Ammon's horn (tissue), 1 donor: ENCODE results near the gene LLGL2.
"Not testable (repeated sequence)": the region's sequence is repeated elsewhere in the genome, so short reads cannot be mapped to it uniquely, and the experiment has no call there.

ENCODE experiments used
- DNase-seq: peaks from one replicate; pipeline ENCODE4 v3.0.0-alpha.2; 2016; ENCODE audit warnings: low spot score

LLGL2 gene, protein sequence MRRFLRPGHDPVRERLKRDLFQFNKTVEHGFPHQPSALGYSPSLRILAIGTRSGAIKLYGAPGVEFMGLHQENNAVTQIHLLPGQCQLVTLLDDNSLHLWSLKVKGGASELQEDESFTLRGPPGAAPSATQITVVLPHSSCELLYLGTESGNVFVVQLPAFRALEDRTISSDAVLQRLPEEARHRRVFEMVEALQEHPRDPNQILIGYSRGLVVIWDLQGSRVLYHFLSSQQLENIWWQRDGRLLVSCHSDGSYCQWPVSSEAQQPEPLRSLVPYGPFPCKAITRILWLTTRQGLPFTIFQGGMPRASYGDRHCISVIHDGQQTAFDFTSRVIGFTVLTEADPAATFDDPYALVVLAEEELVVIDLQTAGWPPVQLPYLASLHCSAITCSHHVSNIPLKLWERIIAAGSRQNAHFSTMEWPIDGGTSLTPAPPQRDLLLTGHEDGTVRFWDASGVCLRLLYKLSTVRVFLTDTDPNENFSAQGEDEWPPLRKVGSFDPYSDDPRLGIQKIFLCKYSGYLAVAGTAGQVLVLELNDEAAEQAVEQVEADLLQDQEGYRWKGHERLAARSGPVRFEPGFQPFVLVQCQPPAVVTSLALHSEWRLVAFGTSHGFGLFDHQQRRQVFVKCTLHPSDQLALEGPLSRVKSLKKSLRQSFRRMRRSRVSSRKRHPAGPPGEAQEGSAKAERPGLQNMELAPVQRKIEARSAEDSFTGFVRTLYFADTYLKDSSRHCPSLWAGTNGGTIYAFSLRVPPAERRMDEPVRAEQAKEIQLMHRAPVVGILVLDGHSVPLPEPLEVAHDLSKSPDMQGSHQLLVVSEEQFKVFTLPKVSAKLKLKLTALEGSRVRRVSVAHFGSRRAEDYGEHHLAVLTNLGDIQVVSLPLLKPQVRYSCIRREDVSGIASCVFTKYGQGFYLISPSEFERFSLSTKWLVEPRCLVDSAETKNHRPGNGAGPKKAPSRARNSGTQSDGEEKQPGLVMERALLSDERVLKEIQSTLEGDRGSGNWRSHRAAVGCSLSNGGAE

DNA sequence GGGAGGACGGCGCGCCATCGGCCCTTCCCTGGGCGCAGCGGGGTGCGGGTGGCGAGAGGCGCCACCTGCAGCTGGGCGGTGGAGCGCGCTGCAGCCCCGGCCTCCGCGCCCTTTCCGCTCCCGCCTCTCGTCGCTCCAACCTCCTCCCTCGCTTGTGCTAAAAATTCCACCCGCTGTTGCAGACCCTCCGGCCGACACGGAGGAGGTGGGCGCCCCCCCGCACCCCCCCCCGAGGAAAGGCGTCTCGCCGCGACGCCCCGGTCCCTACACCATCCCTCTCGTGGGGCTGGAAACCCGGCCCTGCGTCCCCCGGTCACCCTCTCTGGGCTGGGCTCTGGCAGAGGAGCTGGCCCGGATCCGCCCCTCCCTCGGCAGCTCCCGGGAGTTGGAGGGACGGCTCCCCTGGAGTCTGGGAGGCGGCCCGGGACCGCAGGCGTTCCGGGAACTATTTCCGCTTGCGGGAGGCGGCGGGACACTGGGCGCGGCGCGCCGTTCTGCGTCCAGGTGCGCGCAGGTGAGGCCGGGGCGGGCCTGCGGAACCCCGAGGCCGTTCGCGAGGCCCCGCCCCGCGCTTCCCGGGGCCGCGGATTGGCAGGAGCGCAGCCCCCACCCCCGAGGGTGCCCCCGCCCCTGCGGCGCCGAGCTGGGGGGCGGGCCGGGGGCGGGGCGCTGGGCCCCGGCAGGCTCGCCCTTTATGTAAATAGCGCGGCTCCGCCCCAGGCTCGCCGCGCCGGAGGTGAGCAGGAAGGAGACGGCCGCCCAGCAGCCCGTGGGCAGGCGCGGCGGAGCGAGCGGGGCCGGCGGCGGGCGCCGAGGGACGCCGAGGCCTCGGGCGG is at the start of gene LLGL2:
LLGL2 (plus strand) TSS at position 728 of the 836 bp plus-strand sequence. CDS start 17,730 bp downstream, outside the sequence.
- DNase-seq = peak; percentile 58

- no peak for DNase-seq
Measured at GRCh38 chr17:75475851-75476250, 49.6 kb upstream of the LLGL2 start.

GRCh38 chr17:75476271-75476671 is 49.2 kb upstream of the LLGL2 start:
- DNase-seq = peak; percentile 89

DNA sequence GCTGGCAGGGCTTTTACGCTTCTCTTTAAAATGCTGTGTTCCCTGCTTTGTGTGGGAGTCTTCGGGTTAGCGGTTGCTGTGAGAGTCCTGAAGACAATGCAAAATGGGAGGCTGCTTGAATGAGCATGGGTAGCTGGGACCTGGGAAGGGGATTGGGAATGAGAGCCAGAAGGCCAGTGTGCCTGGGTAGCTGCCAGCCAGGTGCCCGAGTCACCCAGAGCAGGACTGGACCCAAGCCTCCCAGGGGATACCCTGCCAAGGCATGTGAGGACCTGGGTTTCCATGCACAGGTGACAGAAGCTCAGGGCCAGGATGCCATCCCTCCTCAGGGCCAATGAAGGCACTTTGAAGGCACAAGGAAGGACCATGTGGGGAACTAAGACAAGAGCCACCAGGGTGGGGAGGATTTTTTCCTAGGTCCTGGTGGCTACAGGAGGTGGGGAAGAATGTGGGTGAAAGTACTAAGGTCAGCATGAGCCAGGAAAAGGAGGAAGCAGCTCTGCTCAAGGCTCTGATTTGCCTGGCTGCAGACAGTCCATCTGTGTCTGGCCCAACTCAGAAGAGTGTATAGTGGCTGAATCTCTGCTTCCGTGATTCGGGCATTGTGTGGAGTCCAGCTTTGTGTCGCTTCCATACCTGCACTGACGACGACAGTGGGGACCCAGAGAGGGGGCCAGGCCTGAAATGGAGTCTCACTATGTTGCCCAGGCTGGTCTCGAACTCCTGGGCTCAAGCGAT is 48.6 kb upstream of the LLGL2 start:
- peak; percentile 47 for DNase-seq

DNA sequence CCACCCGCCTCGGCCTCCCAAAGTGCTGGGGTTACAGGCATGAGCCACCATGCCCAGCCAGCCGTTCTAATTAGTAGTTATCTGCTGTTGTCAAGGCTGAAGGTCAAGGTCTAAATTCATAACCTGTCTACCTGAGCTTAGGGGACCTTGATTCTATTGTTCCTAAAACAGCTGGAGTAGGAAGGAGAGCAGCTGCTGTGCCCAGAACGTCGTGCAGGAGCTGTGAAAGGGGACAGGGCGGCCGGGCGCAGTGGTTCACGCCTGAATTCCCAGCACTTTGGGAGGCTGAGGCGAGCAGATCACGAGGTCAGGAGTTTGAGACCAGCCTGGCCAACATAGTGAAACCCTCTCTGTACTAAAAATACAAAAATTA is 48.0 kb upstream of the LLGL2 start:
- not testable (repeated sequence) for DNase-seq

DNA sequence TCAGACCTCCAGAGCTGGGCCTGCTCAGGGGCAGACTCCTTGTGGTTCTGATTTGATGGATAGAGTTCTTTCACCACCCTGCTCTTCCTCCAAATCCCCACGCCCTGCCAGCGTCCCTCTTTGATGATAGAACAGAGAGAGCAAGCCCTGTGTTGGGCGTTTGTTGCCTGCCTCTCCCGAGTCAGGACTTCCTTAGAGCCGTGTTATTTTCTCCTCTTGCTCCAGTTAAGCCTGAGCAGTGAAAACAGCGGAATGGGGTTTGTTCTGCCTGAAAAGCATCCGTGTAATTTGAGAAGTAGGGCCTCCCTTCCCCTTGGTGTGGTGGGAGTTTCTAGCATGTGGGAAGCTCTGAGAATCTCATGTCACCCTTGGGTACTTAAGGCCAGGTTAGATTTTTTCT is 47.0 kb upstream of the LLGL2 start:
- no peak for DNase-seq

DNA sequence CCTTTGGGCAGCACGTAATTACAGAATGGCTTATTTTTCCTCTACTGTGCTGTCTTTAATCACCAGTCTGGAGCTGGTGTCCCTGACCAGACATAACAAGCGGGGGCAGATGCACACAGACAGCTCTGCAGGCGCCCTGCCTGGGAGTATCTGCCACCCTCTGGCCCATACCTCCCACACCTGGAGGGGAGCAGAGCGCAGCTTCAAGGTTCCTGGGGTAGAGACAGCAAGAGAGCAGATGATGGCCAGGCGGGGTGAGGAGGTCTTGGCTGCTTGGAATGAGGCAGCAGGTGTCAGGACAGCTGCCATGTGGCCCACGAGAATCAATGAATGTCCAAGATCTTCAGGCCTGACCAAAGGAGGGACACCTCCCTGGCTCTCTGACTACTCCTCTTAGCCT is 45.2 kb upstream of the LLGL2 start:
- no peak for DNase-seq

GRCh38 chr17:75481194-75482068 is 44.1 kb upstream of the LLGL2 start:
- no peak for DNase-seq

- DNase-seq = no peak
Measured at GRCh38 chr17:75482098-75482942, 43.2 kb upstream of the LLGL2 start.

- DNase-seq = no peak
Measured at GRCh38 chr17:75485688-75486087, 39.8 kb upstream of the LLGL2 start.

DNA sequence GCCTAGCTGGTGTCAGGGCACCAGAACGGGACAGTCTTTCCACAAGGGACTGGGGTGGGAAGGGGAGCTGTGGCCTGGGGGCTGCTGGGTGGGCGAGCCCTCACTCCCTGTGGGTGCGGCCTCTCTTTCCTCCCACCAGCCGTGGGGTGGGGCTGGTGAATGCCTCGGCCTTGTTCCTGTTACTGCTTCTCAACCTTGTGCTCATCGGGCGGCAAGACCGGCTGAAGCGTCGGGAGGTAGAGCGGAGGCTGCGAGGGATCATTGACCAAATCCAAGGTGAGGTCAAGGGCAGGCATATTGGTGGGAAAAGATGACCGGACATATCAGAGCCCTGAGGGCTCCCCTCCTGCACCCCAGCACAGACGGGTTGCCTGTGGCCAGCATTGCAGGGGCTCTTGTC is 39.3 kb upstream of the LLGL2 start:
- no peak for DNase-seq

DNA sequence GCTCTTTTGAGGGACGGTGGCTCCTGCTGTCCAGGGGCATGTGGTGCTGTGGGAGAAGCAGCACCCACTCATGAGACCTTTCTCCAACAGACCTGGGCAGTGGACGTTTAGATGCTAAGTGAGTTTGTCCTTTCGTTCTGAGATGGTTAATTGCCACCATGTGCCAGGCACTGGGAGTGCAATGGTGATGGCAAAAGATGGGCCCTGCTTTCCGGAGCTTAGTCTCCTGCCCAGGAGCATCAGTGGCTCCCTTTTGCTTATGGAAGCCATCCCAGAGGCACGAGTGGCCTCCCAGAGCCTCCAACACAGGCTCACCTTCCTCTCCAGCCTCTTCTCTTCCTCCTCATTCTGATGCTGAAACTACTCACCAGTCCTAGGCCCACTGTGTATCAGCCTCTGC is 38.5 kb upstream of the LLGL2 start:
- no peak for DNase-seq

GRCh38 chr17:75487351-75488070 is 38.0 kb upstream of the LLGL2 start:
- DNase-seq = peak; percentile 67

- no peak for DNase-seq
Measured at GRCh38 chr17:75488693-75489510, 36.6 kb upstream of the LLGL2 start.

- no peak for DNase-seq
Measured at GRCh38 chr17:75489511-75489955, 36.0 kb upstream of the LLGL2 start.

- DNase-seq = no peak
Measured at GRCh38 chr17:75490173-75490743, 35.2 kb upstream of the LLGL2 start.

- DNase-seq = no peak
Measured at GRCh38 chr17:75490953-75491649, 34.4 kb upstream of the LLGL2 start.
